Neutrophil (primary cell): ENCODE measurements around the gene BABAM2.

ENCODE experiments used
- H3K27ac ChIP-seq: fragments of 200-600 bp; sonication (generic); 2 replicates; pipeline ENCODE4 v1.5.1; 2016; ENCODE audit warnings: mild to moderate bottlenecking, moderate library complexity
- H3K27me3 ChIP-seq: fragments of 200-600 bp; sonication (generic); 2 replicates; pipeline ENCODE4 v1.6.0; 2016; ENCODE audit warnings: mild to moderate bottlenecking
- H3K36me3 ChIP-seq: fragments of 200-600 bp; sonication (generic); 2 replicates; pipeline ENCODE4 v1.5.1; 2017
- H3K4me1 ChIP-seq, 2 experiments: fragments of 200-600 bp in 1 of 2; sonication (generic) in 1 of 2; 1 replicate in 1 of 2; 2 replicates in 1 of 2; pipeline versions ENCODE4 v1.5.1 to v1.6.1; 2013 to 2016; ENCODE audit warnings: low read depth in 1 of 2, low read length in 1 of 2, mild to moderate bottlenecking in 1 of 2, moderate library complexity in 1 of 2; ENCODE audit not compliant: control insufficient read depth in 1 of 2, insufficient read depth in 1 of 2
- H3K4me3 ChIP-seq, 2 experiments: fragments of 200-600 bp in 1 of 2; sonication (generic) in 1 of 2; 1 replicate in 1 of 2; 2 replicates in 1 of 2; pipeline ENCODE4 v1.5.1; 2013 to 2016; ENCODE audit warnings: low read depth in 1 of 2, low read length in 1 of 2, mild to moderate bottlenecking in 1 of 2, moderate library complexity in 1 of 2
- H3K9me3 ChIP-seq: fragments of 200-600 bp; sonication (generic); 2 replicates; pipeline ENCODE4 v1.5.1; 2016
- CTCF ChIP-seq: fragments of 200-600 bp; sonication (generic); IDR thresholded peaks from 2 replicates; pipeline ENCODE4 v1.5.1; 2016; ENCODE audit warnings: antibody characterized with exemption

BABAM2 gene

GRCh38 chr2:28227498-28227897, 337.0 kb downstream of the BABAM2 start:
- no peak for TF ChIP-seq CTCF
- Histone ChIP-seq H3K4me1 (peaks cover 7 to 9% of the 10 kb centered on the region in 2 experiments), H3K36me3 (no peaks in the 10 kb centered on the region), H3K9me3 (no peaks in the 10 kb centered on the region), H3K27ac (no peak overlapping the region), H3K4me3 (no peak overlapping the region), H3K27me3 (no peaks in the 10 kb centered on the region)

GRCh38 chr2:28228434-28228995, 338.0 kb downstream of the BABAM2 start:
- H3K27ac ChIP-seq: no peak overlapping the region
- no peak for TF ChIP-seq CTCF
- H3K4me1 ChIP-seq: no peaks in the 10 kb centered on the region
- no peaks in the 10 kb centered on the region for H3K36me3 ChIP-seq
- no peaks in the 10 kb centered on the region for H3K27me3 ChIP-seq
- no peaks in the 10 kb centered on the region for H3K9me3 ChIP-seq
- no peak overlapping the region for H3K4me3 ChIP-seq

- no peak for TF ChIP-seq CTCF
- H3K27ac ChIP-seq: no peak overlapping the region
Measured at GRCh38 chr2:28231110-28231631, 340.6 kb downstream of the BABAM2 start.

GRCh38 chr2:28232295-28232694, 341.8 kb downstream of the BABAM2 start:
- H3K27ac ChIP-seq: no peak overlapping the region
- no peak for TF ChIP-seq CTCF

More at GRCh38 chr2:28231110-28231631, 340.6 kb downstream of the BABAM2 start:
- Histone ChIP-seq H3K4me3 (no peak overlapping the region), H3K36me3 (no peaks in the 10 kb centered on the region), H3K27me3 (no peaks in the 10 kb centered on the region), H3K9me3 (no peaks in the 10 kb centered on the region), H3K4me1 (no peaks in the 10 kb centered on the region)

GRCh38 chr2:28233164-28233676, 342.7 kb downstream of the BABAM2 start:
- Histone ChIP-seq H3K4me3 (no peak overlapping the region), H3K27ac (no peak overlapping the region), H3K36me3 (no peaks in the 10 kb centered on the region), H3K4me1 (no peaks in the 10 kb centered on the region), H3K9me3 (no peaks in the 10 kb centered on the region), H3K27me3 (no peaks in the 10 kb centered on the region)
- TF ChIP-seq CTCF: no peak

More at GRCh38 chr2:28232295-28232694, 341.8 kb downstream of the BABAM2 start:
- Histone ChIP-seq H3K4me3 (no peak overlapping the region), H3K36me3 (no peaks in the 10 kb centered on the region), H3K27me3 (no peaks in the 10 kb centered on the region), H3K9me3 (no peaks in the 10 kb centered on the region), H3K4me1 (no peaks in the 10 kb centered on the region)
